H1 (cell line): ENCODE measurements around the gene RIMBP2. TPM values are rescaled to one million over a fixed set of nuclear protein-coding genes. Genes with fewer than 3 reads are reported as not detected.

Experiments
- ASH2L ChIP-seq: fragments of 200-600, 300-600 bp; sonication (generic); IDR thresholded peaks from one replicate; pipeline ENCODE4 v1.7.1; 2017; ENCODE audit warnings: low read length
- BCL11A ChIP-seq, 2 experiments: IDR thresholded peaks; one replicate each; pipeline ENCODE4 v1.6.1; 2011; ENCODE audit warnings: low read depth in 2 of 2, low read length in 2 of 2, mild to moderate bottlenecking in 2 of 2
- CBX5 ChIP-seq: fragments of 300-800, 300-1000 bp; sonication (generic); IDR thresholded peaks from 2 replicates; pipeline ENCODE4 v1.7.1; 2016; ENCODE audit warnings: antibody characterized with exemption, low read length, low read depth
- CHD2 ChIP-seq: IDR thresholded peaks from 2 replicates; pipeline ENCODE4 v1.6.1; 2012; ENCODE audit warnings: low read length, improper control_type of control experiment
- CHD7 ChIP-seq: fragments of 300-600 bp; sonication (generic); IDR thresholded peaks from 2 replicates; pipeline ENCODE4 v1.7.1; 2012; ENCODE audit warnings: low read length, moderate library complexity, mild to moderate bottlenecking, inconsistent platforms; ENCODE audit not compliant: insufficient replicate concordance
- CTBP2 ChIP-seq: IDR thresholded peaks from 2 replicates; pipeline ENCODE4 v1.7.0; 2011; ENCODE audit warnings: borderline replicate concordance, mild to moderate bottlenecking, moderate library complexity, mixed read lengths, low read length; ENCODE audit not compliant: insufficient read depth, insufficient read length
- EGR1 ChIP-seq: IDR thresholded peaks from 2 replicates; pipeline ENCODE4 v1.6.1; 2011; ENCODE audit warnings: low read depth, low read length, borderline replicate concordance
- FOSL1 ChIP-seq: IDR thresholded peaks from 2 replicates; pipeline ENCODE4 v1.6.1; 2011; ENCODE audit warnings: mild to moderate bottlenecking, low read depth, low read length, moderate library complexity; ENCODE audit not compliant: insufficient read depth
- GTF2F1 ChIP-seq: IDR thresholded peaks from 2 replicates; pipeline ENCODE4 v1.6.1; 2012; ENCODE audit warnings: low read depth, low read length, improper control_type of control experiment, borderline replicate concordance
- JUND ChIP-seq: IDR thresholded peaks from 2 replicates; pipeline ENCODE4 v1.6.1; 2011; ENCODE audit warnings: mild to moderate bottlenecking, improper control_type of control experiment, low read length
- RAD21 ChIP-seq, 2 experiments: IDR thresholded peaks in 1 of 2; conservative IDR thresholded peaks in 1 of 2; 2 replicates each; pipeline ENCODE4 v1.6.1; 2011; ENCODE audit warnings: low read depth in 2 of 2, low read length in 2 of 2, improper control_type of control experiment in 1 of 2, inconsistent platforms in 1 of 2, mild to moderate bottlenecking in 1 of 2, moderate library complexity in 1 of 2
- SAP30 ChIP-seq: fragments of 300-600 bp; sonication (generic); IDR thresholded peaks from 2 replicates; pipeline ENCODE4 v1.7.1; 2012; ENCODE audit warnings: low read length, moderate library complexity, mild to moderate bottlenecking, inconsistent platforms; ENCODE audit not compliant: insufficient read depth, insufficient replicate concordance
- polyA plus RNA-seq, 7 experiments: library from polyadenylated mRNA; depleted of rRNA in 3 of 7; stranded (reverse) in 5 of 7; unstranded in 2 of 7; fragments of >200 nt in 5 of 7; fragments of 200-250 nt in 2 of 7; gene quantifications; 1 replicate in 5 of 7; 2 replicates in 1 of 7; 4 replicates in 1 of 7; pipeline versions ENCODE4 v1.2.1 to v1.2.3, GENCODE V29; 2011 to 2013; ENCODE audit warnings: missing spikeins in 2 of 7, mixed read lengths in 2 of 7
- total RNA-seq: library from RNA; stranded (reverse); fragmentation: NEBNext Ultra II Directional; extraction: Animal tissue kit (Norgen Biotek cat#: 25700); gene quantifications from 2 replicates; pipeline ENCODE4 v1.2.1, GENCODE V29; 2021

RIMBP2 gene
- total and polyA plus RNA-seq, 2 of the 8 experiments (the other 6 are each of a cell fraction or from before 2014, with no cell fraction given) = 0.18 to 0.65 TPM

- TF ChIP-seq CHD7 = no peak
- no peak for TF ChIP-seq RAD21 (IDR thresholded peaks at IDR 0.05 in 1 of 2, conservative IDR thresholded peaks at IDR 0.05 in 1 of 2; ENCODE audit: low read depth in 2 of 2, low read length in 2 of 2)
- no peak for TF ChIP-seq FOSL1
- no peak for TF ChIP-seq SAP30
- no peak for TF ChIP-seq EGR1
- TF ChIP-seq GTF2F1 = no peak
- no peak for TF ChIP-seq CTBP2
- TF ChIP-seq CHD2 = no peak
- no peak for TF ChIP-seq BCL11A (IDR thresholded peaks at IDR 0.05; ENCODE audit: low read depth in 2 of 2, low read length in 2 of 2)
- TF ChIP-seq ASH2L = no peak
- no peak for TF ChIP-seq CBX5
- TF ChIP-seq JUND = no peak
These were observed 26.0 kb upstream of the RIMBP2 start (continued) for GRCh38 chr12:130742112-130742511.
